ENCODE measurements around the gene MYL6B.

Gene MYL6B

DNA sequence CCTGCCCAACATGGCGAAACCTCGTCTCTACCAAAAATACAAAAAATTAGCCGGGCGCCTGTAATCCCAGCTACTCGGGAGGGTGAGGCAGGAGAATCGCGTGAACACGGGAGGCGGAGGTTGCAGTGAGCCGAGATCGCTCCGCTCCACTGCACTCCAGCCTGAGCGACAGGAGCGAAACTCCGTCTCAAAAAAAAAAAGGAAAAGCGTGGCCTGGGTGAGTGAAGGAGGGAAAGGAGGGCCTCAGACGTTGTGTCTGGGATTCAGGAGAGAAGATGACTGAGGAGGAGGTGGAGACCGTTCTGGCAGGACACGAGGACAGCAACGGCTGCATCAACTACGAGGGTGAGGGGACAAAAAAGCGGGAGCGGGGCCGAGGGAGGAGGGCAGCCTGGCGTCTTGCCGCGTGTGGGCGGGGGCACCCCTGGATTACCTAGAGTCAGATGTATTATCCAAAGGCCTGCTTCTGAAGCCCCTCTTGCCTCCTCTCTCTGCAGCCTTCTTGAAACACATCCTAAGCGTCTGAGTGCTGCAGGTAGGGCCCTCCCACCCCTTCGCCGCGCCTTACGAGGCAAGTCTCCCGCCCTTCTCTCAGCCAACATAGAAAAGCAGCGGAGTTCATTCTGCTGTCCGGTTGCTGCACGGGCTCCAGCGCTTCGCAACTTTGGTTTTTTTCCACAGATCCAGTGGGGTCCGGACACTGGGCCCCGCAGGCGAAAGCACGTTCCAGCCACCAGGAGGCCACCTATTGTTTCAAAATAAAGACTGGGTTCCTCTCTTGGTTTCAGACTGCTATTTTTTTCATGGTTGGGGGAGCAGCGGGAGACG is 5.0 kb downstream of the MYL6B start:
- peak overlapping the region; percentile 55 for H3K4me3 ChIP-seq (ENCODE audit: low read depth, low read length)
- TF ChIP-seq MYC (IDR thresholded peaks at IDR 0.05; ENCODE audit: low read depth, low read length): peak; percentile 39; the same call in 1 of the 2 replicates
- peak; percentile 14 for TF ChIP-seq POLR2A (IDR thresholded peaks at IDR 0.05; ENCODE audit: extremely low read depth, insufficient read length)
- TF ChIP-seq, protein P1, sequence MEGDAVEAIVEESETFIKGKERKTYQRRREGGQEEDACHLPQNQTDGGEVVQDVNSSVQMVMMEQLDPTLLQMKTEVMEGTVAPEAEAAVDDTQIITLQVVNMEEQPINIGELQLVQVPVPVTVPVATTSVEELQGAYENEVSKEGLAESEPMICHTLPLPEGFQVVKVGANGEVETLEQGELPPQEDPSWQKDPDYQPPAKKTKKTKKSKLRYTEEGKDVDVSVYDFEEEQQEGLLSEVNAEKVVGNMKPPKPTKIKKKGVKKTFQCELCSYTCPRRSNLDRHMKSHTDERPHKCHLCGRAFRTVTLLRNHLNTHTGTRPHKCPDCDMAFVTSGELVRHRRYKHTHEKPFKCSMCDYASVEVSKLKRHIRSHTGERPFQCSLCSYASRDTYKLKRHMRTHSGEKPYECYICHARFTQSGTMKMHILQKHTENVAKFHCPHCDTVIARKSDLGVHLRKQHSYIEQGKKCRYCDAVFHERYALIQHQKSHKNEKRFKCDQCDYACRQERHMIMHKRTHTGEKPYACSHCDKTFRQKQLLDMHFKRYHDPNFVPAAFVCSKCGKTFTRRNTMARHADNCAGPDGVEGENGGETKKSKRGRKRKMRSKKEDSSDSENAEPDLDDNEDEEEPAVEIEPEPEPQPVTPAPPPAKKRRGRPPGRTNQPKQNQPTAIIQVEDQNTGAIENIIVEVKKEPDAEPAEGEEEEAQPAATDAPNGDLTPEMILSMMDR (IDR thresholded peaks at IDR 0.05; ENCODE audit: low read depth, low read length): peak; percentile 42
- TF ChIP-seq, protein P2, sequence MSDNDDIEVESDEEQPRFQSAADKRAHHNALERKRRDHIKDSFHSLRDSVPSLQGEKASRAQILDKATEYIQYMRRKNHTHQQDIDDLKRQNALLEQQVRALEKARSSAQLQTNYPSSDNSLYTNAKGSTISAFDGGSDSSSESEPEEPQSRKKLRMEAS (IDR thresholded peaks at IDR 0.05; ENCODE audit: low read depth, low read length): peak; percentile 47; the same call in 1 of the 2 replicates
- DNase-seq (ENCODE audit: low read depth): peak; percentile 87

DNA sequence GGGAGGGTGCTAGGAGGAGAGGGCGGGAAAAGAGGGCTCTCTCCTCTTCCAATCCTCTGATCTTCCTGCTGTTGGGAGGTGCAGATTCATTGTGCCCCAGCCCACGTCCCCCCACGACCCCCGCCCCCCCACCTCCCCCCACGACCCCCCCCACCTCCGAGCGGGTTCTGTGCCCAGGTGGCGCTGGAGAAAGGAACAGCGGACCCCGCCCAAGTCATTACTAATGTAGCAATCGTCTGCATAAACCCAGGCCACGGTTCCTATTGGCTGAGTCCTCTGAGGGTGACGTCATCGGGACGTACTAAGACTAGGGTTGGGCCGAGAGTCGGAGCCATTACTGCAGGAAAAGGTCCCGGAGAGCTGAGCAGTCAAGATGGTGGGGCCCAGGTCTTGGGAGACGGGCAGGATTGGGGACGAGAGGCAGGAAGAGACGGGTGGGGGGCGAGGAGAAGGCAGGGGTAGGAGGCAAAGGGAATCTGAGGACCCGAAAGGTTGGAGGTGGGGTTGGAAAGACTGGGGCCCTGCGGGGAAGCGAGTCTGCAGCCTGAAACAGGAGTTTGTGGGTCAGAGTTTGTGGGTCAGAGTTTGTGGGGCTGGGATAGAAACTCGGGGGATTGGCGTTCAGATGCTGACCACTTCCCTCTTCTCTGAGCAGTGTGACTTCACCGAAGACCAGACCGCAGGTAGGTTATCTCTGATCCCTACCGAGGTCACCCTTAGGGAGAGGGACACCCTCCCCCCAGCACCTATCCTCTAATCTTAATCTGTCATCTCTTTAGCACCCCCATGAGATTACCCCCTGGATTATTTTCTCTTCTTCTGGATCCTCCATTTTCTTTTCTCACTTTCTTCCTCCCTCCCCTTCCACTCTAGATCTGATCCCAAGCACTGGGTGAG is 5.9 kb downstream of the MYL6B start, which contains the start of gene MYL6:
Gene MYL6 (plus strand): TSS at position 331 of the 897 bp plus-strand sequence. CDS start 43 bp downstream, at position 374.
- peak within 1 kb of the TSS; percentile 93 for H3K4me3 ChIP-seq (ENCODE audit: low read depth, low read length)
- DNase-seq (ENCODE audit: low read depth): peak; percentile 99
- TF ChIP-seq MYC (IDR thresholded peaks at IDR 0.05; ENCODE audit: low read depth, low read length): peak; percentile 48; the same call in 1 of the 2 replicates
- TF ChIP-seq, protein P1 (IDR thresholded peaks at IDR 0.05; ENCODE audit: low read depth, low read length): no peak
- TF ChIP-seq POLR2A (IDR thresholded peaks at IDR 0.05; ENCODE audit: extremely low read depth, insufficient read length): peak; percentile 94
- TF ChIP-seq, protein P2 (IDR thresholded peaks at IDR 0.05; ENCODE audit: low read depth, low read length): no peak; the same call in 1 of the 2 replicates

DNA sequence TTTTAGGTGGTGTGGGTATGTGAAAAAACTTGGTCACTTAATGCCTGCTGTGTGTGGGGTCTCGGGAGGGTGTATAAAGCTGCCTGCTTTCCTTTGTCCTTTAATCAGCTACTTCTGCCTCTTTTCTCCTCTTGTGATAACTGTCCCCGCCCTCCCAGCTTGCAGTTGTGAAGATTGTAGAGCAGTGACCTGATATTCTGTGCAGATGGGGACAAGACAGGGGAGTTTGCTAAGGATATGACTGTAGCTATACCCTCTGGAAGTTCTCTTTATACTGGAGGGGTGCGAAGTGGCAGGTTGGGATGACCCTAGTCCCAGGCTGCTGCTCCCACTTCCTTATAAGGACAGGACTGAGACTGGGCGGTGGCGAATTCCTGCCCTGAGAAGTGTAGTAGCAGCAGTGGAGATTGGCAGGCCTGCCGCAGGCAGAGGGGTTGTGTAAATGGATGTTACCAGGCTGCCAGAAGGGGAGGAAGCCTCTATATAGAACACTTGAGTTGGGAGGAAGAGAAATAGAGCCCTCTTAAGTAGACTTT is 6.6 kb downstream of the MYL6B start:
- TF ChIP-seq MYC (IDR thresholded peaks at IDR 0.05; ENCODE audit: low read depth, low read length) (no peak), POLR2A (IDR thresholded peaks at IDR 0.05; ENCODE audit: extremely low read depth, insufficient read length) (no peak)
- TF ChIP-seq, protein P1 (IDR thresholded peaks at IDR 0.05; ENCODE audit: low read depth, low read length): no peak
- TF ChIP-seq, protein P2 (IDR thresholded peaks at IDR 0.05; ENCODE audit: low read depth, low read length): no peak
- peak; percentile 77 for DNase-seq (ENCODE audit: low read depth)
- peak overlapping the region; percentile 93 for H3K4me3 ChIP-seq (ENCODE audit: low read depth, low read length)

DNA sequence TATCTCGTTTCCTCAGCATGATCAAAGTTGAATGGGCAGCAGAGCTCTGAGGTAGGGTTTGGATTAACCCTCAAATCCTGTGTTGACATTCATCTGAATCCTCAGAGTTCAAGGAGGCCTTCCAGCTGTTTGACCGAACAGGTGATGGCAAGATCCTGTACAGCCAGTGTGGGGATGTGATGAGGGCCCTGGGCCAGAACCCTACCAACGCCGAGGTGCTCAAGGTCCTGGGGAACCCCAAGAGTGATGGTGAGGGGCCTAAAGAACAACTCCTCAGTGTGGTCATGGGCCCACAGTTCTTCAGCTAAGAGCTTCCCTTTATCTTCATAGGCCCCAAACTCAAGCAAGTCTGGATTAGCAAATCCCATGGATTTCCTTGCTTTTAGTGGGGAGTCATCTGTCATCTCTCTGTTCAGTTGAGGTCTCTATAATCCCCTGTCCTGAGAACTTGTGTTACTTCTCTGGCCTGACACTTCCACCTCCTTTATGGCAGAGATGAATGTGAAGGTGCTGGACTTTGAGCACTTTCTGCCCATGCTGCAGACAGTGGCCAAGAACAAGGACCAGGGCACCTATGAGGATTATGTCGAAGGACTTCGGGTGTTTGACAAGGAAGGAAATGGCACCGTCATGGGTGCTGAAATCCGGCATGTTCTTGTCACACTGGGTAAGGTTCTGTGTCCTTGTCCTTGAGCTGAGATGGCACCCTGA is 7.2 kb downstream of the MYL6B start:
- H3K4me3 ChIP-seq (ENCODE audit: low read depth, low read length): peak overlapping the region; percentile 93

More for the DNA sequence above, 7.2 kb downstream of the MYL6B start:
- no peak for DNase-seq (ENCODE audit: low read depth)
- TF ChIP-seq POLR2A (IDR thresholded peaks at IDR 0.05; ENCODE audit: extremely low read depth, insufficient read length) (no peak), MYC (IDR thresholded peaks at IDR 0.05; ENCODE audit: low read depth, low read length) (no peak)
- TF ChIP-seq, protein P2 (IDR thresholded peaks at IDR 0.05; ENCODE audit: low read depth, low read length): no peak
- TF ChIP-seq, protein P1 (IDR thresholded peaks at IDR 0.05; ENCODE audit: low read depth, low read length): no peak

All from NB4 (cell line).